ENCODE measurements around the gene PSMB7. TPM values are rescaled to one million over a fixed set of nuclear protein-coding genes. Genes with fewer than 3 reads are reported as not detected.

Gene PSMB7
- total and polyA plus RNA-seq, 2 of the 4 experiments (the other 2 are of a cell fraction): 340 to 430 TPM

DNA sequence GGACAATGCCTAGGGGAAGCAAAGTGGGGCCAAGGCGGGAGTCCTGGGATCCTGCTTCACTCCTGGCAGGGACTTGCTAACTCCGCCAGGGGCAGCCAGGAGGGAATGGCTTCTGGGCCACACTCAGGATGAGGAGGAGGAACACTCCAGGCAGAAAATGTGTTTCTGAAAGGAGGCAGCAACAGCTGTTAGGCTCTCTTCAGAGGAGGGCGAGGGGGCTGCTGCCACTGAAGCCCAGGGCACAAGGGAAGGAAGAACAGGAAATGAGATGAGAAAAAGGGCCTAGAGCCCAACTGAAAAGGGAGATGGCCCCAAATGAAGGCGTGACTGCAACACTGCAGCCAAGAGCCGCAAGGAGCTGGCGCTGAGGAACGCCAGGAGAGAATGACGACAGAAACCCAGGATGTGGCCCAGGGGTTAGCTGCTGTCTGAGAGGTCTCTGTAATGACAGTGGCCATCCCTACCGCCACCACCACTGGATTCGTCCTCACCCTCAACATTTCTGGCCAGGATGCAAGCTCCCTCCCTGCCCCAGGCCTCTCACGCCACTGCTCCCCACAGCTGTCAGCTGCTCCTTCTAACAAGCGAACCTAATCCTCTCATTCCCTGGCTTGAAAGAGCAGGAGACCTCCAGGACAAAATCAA is 15.8 kb downstream of the PSMB7 start (continued):
- no peak for TF ChIP-seq MAFK (IDR thresholded peaks at IDR 0.05; ENCODE audit: low read depth, low read length)

DNA sequence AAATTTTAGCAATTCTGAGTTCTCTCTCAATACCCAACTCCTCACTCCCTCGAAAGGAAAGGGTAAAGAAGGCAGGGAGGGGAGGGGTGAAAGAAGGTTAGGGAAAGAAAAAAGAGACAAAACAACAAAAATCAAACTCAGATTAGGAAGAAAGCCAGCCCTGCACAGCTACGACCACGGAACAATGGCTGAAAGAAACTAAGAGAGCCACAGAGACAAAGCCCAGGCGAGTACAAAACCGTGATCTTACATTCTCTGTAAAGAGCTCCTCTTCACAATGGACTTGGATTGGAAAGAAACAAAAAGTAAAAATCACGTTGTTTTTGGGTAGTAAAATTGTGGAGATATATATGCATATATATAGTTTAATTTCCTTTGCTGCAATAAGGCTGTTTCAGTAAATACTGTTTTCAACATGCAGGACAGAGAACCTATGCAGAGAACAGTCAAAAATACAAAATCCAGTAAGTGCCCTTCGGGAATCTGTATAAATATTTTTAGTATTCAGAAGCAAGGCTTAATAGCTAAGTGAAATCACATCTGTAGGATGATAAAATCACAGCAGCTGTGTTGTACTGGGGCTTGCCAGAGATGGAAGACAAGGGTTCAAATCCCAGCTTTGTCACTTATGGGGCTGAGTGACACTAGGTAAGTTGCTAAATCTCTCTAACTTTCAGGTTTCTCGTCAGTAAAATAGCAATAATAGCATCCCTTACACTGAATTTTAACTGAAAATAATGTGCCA is 16.9 kb downstream of the PSMB7 start:
- CTCF ChIA-PET: interaction anchor here (0.7 to 1.1 kb wide), 3 partner anchors 9 to 260 kb away, joined by 3 to 6 read pairs (median 3); no protein-coding TSS in a partner anchor
- Histone ChIP-seq H3K18ac (ENCODE audit: low read depth, low read length) (no peak overlapping the region), H3K9ac (ENCODE audit: low read depth, low read length) (no peak overlapping the region), H2BK20ac (ENCODE audit: low read depth, low read length) (no peak overlapping the region), H4K20me1 (ENCODE audit: insufficient read depth, low read length) (peaks cover 50% of the 10 kb centered on the region), H3K9me1 (ENCODE audit: insufficient read depth, low read length) (0 out of 2 replicates have a peak, but pooled peaks cover 5% of the 10 kb centered on the region), H4K91ac (ENCODE audit: insufficient read depth, low read depth, low read length) (no peak overlapping the region), H2AFZ (replicated peaks; ENCODE audit: low read length, poor library complexity) (no peak overlapping the region), H3K56ac (ENCODE audit: extremely low read depth, insufficient read depth, low read length) (no peak overlapping the region), H3K4ac (ENCODE audit: low read depth, low read length) (no peak overlapping the region), H3K36me3 (ENCODE audit: control insufficient read depth, insufficient read depth, low read length) (peaks cover 16% of the 10 kb centered on the region), H2AK9ac (replicated peaks; ENCODE audit: low read depth, low read length, poor library complexity) (no peak overlapping the region), H2AK5ac (ENCODE audit: low read depth, low read length) (no peak overlapping the region), H2BK5ac (ENCODE audit: low read depth, low read length, poor library complexity, severe bottlenecking) (no peak overlapping the region), H3K14ac (replicated peaks; ENCODE audit: low read depth, low read length) (no peak overlapping the region), H3K23ac (ENCODE audit: low read depth, low read length) (peak overlapping the region; percentile 48; the same call in 1 of the 2 replicates), H3K4me2 (ENCODE audit: low read depth, low read length) (no peak overlapping the region), H3K9me3 (ENCODE audit: control insufficient read depth, insufficient read depth, low read length) (no peaks in the 10 kb centered on the region), H3K27me3 (ENCODE audit: control insufficient read depth, insufficient read depth, low read length) (no peaks in the 10 kb centered on the region), H3K27ac (ENCODE audit: insufficient read depth, low read length) (no peak overlapping the region), H4K5ac (ENCODE audit: low read depth, low read length) (no peak overlapping the region), H3K79me1 (ENCODE audit: low read depth in 1 of 2, low read length in 2 of 2) (peaks cover 36 to 91% of the 10 kb centered on the region in 2 experiments), H4K8ac (ENCODE audit: low read depth in 2 of 2, low read length in 2 of 2) (peak overlapping the region in 1 of 2 experiments; percentile 51; a peak in 1 of 4 replicates), H3K4me1 (ENCODE audit: control insufficient read depth, insufficient read depth, low read length) (peaks cover 34% of the 10 kb centered on the region), H2BK120ac (ENCODE audit: low read depth, low read length) (no peak overlapping the region), H2BK15ac (ENCODE audit: low read depth, low read length) (no peak overlapping the region), H3K4me3 (ENCODE audit: insufficient read depth, low read depth, low read length) (no peak overlapping the region)
- ATAC-seq (ENCODE audit: low read depth) (no peak), DNase-seq (no peak)
- BruUV-seq (replicated peaks): no TSS peak
- dilution Hi-C loops (cut with HindIII; ENCODE audit: low sequenced_read_pairs, unreplicated experiment): no loop called here
- intact Hi-C loops (cut with micrococcal nuclease): no loop called here
- in situ Hi-C loops (cut with MboI; ENCODE audit: low sequenced_read_pairs): no loop called here
- POLR2A ChIA-PET (ENCODE audit: unreplicated experiment): no interaction called here
- WGBS, 2 experiments (ENCODE audit: extremely low coverage in 2 of 2, insufficient read length in 1 of 2): 100% methylated on average over 2 of the region's 8 CpGs; no CpG with 5 or more reads in 1 of the 2 experiments
- TF ChIP-seq MAZ (IDR thresholded peaks at IDR 0.05; ENCODE audit: borderline replicate concordance, low read depth, low read length) (no peak), BHLHE40 (IDR thresholded peaks at IDR 0.05; ENCODE audit: low read depth, low read length) (no peak), RCOR1 (IDR thresholded peaks at IDR 0.05; ENCODE audit: insufficient replicate concordance, low read length) (no peak), CEBPB (IDR thresholded peaks at IDR 0.05; ENCODE audit: low read depth, low read length) (no peak), MXI1 (IDR thresholded peaks at IDR 0.05; ENCODE audit: borderline replicate concordance, low read depth, low read length) (no peak), CHD1 (IDR thresholded peaks at IDR 0.05; ENCODE audit: low read depth, low read length) (no peak), RAD21 (IDR thresholded peaks at IDR 0.05; ENCODE audit: low read length) (no peak), RFX5 (IDR thresholded peaks at IDR 0.05; ENCODE audit: low read depth, low read length) (no peak), SMC3 (IDR thresholded peaks at IDR 0.05; ENCODE audit: low read depth, low read length) (no peak), POLR2A (IDR thresholded peaks at IDR 0.05; ENCODE audit: low read depth, low read length) (no peak), FOS (IDR thresholded peaks at IDR 0.05; ENCODE audit: low read depth, low read length) (no peak)
- TF ChIP-seq, protein P1, sequence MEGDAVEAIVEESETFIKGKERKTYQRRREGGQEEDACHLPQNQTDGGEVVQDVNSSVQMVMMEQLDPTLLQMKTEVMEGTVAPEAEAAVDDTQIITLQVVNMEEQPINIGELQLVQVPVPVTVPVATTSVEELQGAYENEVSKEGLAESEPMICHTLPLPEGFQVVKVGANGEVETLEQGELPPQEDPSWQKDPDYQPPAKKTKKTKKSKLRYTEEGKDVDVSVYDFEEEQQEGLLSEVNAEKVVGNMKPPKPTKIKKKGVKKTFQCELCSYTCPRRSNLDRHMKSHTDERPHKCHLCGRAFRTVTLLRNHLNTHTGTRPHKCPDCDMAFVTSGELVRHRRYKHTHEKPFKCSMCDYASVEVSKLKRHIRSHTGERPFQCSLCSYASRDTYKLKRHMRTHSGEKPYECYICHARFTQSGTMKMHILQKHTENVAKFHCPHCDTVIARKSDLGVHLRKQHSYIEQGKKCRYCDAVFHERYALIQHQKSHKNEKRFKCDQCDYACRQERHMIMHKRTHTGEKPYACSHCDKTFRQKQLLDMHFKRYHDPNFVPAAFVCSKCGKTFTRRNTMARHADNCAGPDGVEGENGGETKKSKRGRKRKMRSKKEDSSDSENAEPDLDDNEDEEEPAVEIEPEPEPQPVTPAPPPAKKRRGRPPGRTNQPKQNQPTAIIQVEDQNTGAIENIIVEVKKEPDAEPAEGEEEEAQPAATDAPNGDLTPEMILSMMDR (conservative IDR thresholded peaks at IDR 0.05; ENCODE audit: low read depth, low read length): no peak
- TF ChIP-seq, protein P2, sequence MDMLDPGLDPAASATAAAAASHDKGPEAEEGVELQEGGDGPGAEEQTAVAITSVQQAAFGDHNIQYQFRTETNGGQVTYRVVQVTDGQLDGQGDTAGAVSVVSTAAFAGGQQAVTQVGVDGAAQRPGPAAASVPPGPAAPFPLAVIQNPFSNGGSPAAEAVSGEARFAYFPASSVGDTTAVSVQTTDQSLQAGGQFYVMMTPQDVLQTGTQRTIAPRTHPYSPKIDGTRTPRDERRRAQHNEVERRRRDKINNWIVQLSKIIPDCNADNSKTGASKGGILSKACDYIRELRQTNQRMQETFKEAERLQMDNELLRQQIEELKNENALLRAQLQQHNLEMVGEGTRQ (IDR thresholded peaks at IDR 0.05; ENCODE audit: low read depth, low read length): no peak
